H9 (cell line): ENCODE data around the gene C11orf21. TPM values are rescaled to one million over a fixed set of nuclear protein-coding genes. Genes with fewer than 3 reads are reported as not detected.
"Not testable (repeated sequence)": the region's sequence is repeated elsewhere in the genome, so short reads cannot be mapped to it uniquely, and the experiment has no call there.

ENCODE experiments used
- DNase-seq: peaks from one replicate; pipeline ENCODE4 v3.0.0-alpha.2; 2017
- H2AFZ ChIP-seq: one replicate; pipeline ENCODE4 v1.6.1; 2013; ENCODE audit warnings: mild to moderate bottlenecking, low read length, control low read depth, moderate library complexity
- H2AK5ac ChIP-seq: 2 replicates; pipeline ENCODE4 v1.6.1; 2013; ENCODE audit warnings: low read length, control low read depth, mixed read lengths; ENCODE audit not compliant: insufficient read length
- H2BK120ac ChIP-seq: one replicate; pipeline ENCODE4 v1.6.1; 2013; ENCODE audit warnings: low read depth, mild to moderate bottlenecking, low read length, control low read depth, inconsistent platforms; ENCODE audit not compliant: poor library complexity, severe bottlenecking
- H2BK12ac ChIP-seq: 2 replicates; pipeline ENCODE4 v1.6.1; 2013; ENCODE audit warnings: low read length, control low read depth, mixed read lengths, low read depth; ENCODE audit not compliant: insufficient read length
- H2BK15ac ChIP-seq: 2 replicates; pipeline ENCODE4 v1.6.1; 2013; ENCODE audit warnings: low read depth, low read length, control low read depth
- H2BK20ac ChIP-seq: one replicate; pipeline ENCODE4 v1.6.1; 2013; ENCODE audit warnings: low read depth, mild to moderate bottlenecking, low read length, control low read depth, inconsistent platforms; ENCODE audit not compliant: poor library complexity, severe bottlenecking
- H2BK5ac ChIP-seq: 2 replicates; pipeline ENCODE4 v1.6.1; 2013; ENCODE audit warnings: low read length, control low read depth, mixed read lengths; ENCODE audit not compliant: insufficient read length
- H3K14ac ChIP-seq: 2 replicates; pipeline ENCODE4 v1.6.1; 2013; ENCODE audit warnings: low read length, control low read depth; ENCODE audit not compliant: insufficient read depth
- H3K18ac ChIP-seq: 2 replicates; pipeline ENCODE4 v1.6.1; 2013; ENCODE audit warnings: low read depth, mild to moderate bottlenecking, mixed read lengths, low read length, control low read depth; ENCODE audit not compliant: insufficient read length
- H3K23ac ChIP-seq: 2 replicates; pipeline ENCODE4 v1.6.1; 2013; ENCODE audit warnings: low read length, control low read depth, mixed read lengths, low read depth; ENCODE audit not compliant: insufficient read length
- H3K23me2 ChIP-seq: 2 replicates; pipeline ENCODE4 v1.6.1; 2013; ENCODE audit warnings: low read depth, mild to moderate bottlenecking, mixed read lengths, low read length, control low read depth; ENCODE audit not compliant: insufficient read length, poor library complexity, severe bottlenecking
- H3K27ac ChIP-seq: 2 replicates; pipeline ENCODE4 v1.5.1; 2013; ENCODE audit warnings: low read length, control low read depth, mixed read lengths, low read depth; ENCODE audit not compliant: insufficient read length
- H3K27me3 ChIP-seq: 2 replicates; pipeline ENCODE4 v1.6.1; 2013; ENCODE audit warnings: low read length, control low read depth, inconsistent platforms; ENCODE audit not compliant: insufficient read depth
- H3K4ac ChIP-seq: 2 replicates; pipeline ENCODE4 v1.6.1; 2013; ENCODE audit warnings: low read depth, mild to moderate bottlenecking, control low read depth, inconsistent platforms, low read length, moderate library complexity
- H3K4me1 ChIP-seq: 2 replicates; pipeline ENCODE4 v1.6.1; 2013; ENCODE audit warnings: low read length, control low read depth, inconsistent platforms; ENCODE audit not compliant: insufficient read depth
- H3K4me2 ChIP-seq: 2 replicates; pipeline ENCODE4 v1.6.1; 2013; ENCODE audit warnings: low read length, control low read depth, mixed read lengths; ENCODE audit not compliant: insufficient read length, insufficient read depth
- H3K56ac ChIP-seq: 2 replicates; pipeline ENCODE4 v1.6.1; 2013; ENCODE audit warnings: low read depth, mild to moderate bottlenecking, mixed read lengths, low read length, control low read depth; ENCODE audit not compliant: insufficient read length
- H3K79me1 ChIP-seq: 2 replicates; pipeline ENCODE4 v1.6.1; 2013; ENCODE audit warnings: low read depth, mild to moderate bottlenecking, moderate library complexity, low read length, control low read depth, inconsistent platforms; ENCODE audit not compliant: insufficient read depth, poor library complexity, severe bottlenecking
- H3K79me2 ChIP-seq: 2 replicates; pipeline ENCODE4 v1.6.1; 2013; ENCODE audit warnings: low read length, control low read depth, inconsistent platforms; ENCODE audit not compliant: insufficient read depth
- H3K9ac ChIP-seq: 2 replicates; pipeline ENCODE4 v1.6.1; 2013; ENCODE audit warnings: low read length, control low read depth, mixed read lengths; ENCODE audit not compliant: insufficient read length; ENCODE audit errors: extremely low read depth
- H3K9me3 ChIP-seq: one replicate; pipeline ENCODE4 v1.6.1; 2013; ENCODE audit warnings: low read depth, low read length, inconsistent platforms; ENCODE audit not compliant: control insufficient read depth
- H3T11ph ChIP-seq: one replicate; pipeline ENCODE4 v1.6.1; 2013; ENCODE audit warnings: mild to moderate bottlenecking, low read length, control low read depth, inconsistent platforms
- H4K20me1 ChIP-seq: one replicate; pipeline ENCODE4 v1.6.1; 2013; ENCODE audit not compliant: control insufficient read depth, insufficient read length, insufficient read depth
- H4K5ac ChIP-seq: 2 replicates; pipeline ENCODE4 v1.6.1; 2013; ENCODE audit warnings: low read depth, mild to moderate bottlenecking, mixed read lengths, low read length, control low read depth; ENCODE audit not compliant: insufficient read length
- H4K8ac ChIP-seq: replicated peaks from 2 replicates; pipeline ENCODE4 v1.6.1; 2013; ENCODE audit warnings: low read length, control low read depth, mixed read lengths, low read depth; ENCODE audit not compliant: insufficient read length
- H4K91ac ChIP-seq: 2 replicates; pipeline ENCODE4 v1.6.1; 2013; ENCODE audit warnings: low read depth, mild to moderate bottlenecking, moderate library complexity, mixed read lengths, low read length, control low read depth; ENCODE audit not compliant: insufficient read length
- H3K27ac Mint-ChIP-seq, 3 experiments: 2 replicates in 2 of 3; 3 replicates in 1 of 3; pipeline ENCODE4 v1.8.0; 2020 to 2021; ENCODE audit warnings: mixed read lengths in 3 of 3, mild to moderate bottlenecking in 1 of 3, moderate library complexity in 1 of 3
- H3K27me3 Mint-ChIP-seq: 2 replicates; pipeline ENCODE4 v1.8.0; 2021; ENCODE audit warnings: low read depth, mild to moderate bottlenecking, moderate library complexity, mixed read lengths
- H3K36me3 Mint-ChIP-seq, 3 experiments: 2 replicates in 2 of 3; 3 replicates in 1 of 3; pipeline ENCODE4 v1.8.0; 2020 to 2021; ENCODE audit warnings: low read depth in 3 of 3, mixed read lengths in 3 of 3; ENCODE audit not compliant: insufficient read depth in 1 of 3
- H3K4me1 Mint-ChIP-seq, 2 experiments: 2 replicates each; pipeline ENCODE4 v1.8.0; 2020; ENCODE audit warnings: mixed read lengths in 2 of 2
- H3K4me3 Mint-ChIP-seq, 2 experiments: 2 replicates in 1 of 2; 3 replicates in 1 of 2; pipeline ENCODE4 v1.8.0; 2020 to 2021; ENCODE audit warnings: mild to moderate bottlenecking in 2 of 2, mixed read lengths in 2 of 2, moderate library complexity in 1 of 2
- H3K9me3 Mint-ChIP-seq, 2 experiments: 2 replicates in 1 of 2; 3 replicates in 1 of 2; pipeline ENCODE4 v1.8.0; 2020; ENCODE audit warnings: mild to moderate bottlenecking in 2 of 2, mixed read lengths in 2 of 2, moderate library complexity in 1 of 2
- WGBS: extraction: QIAGEN DNeasy Blood & Tissue Kit; methylation state at CpG from one replicate; pipeline ENCODE4 v1.1.7; 2013; ENCODE audit warnings: missing lambda C conversion rate, low lambda C conversion rate, mixed read lengths; ENCODE audit not compliant: insufficient read length; ENCODE audit errors: extremely low coverage; 5-methylcytosine and 5-hydroxymethylcytosine counted together
- total RNA-seq: library from RNA; stranded (reverse); gene quantifications from 2 replicates; pipeline ENCODE4 v1.2.1, GENCODE V29; 2021

The C11orf21 gene
- total RNA-seq, 1 experiment from 2014 or later = not detected

DNA sequence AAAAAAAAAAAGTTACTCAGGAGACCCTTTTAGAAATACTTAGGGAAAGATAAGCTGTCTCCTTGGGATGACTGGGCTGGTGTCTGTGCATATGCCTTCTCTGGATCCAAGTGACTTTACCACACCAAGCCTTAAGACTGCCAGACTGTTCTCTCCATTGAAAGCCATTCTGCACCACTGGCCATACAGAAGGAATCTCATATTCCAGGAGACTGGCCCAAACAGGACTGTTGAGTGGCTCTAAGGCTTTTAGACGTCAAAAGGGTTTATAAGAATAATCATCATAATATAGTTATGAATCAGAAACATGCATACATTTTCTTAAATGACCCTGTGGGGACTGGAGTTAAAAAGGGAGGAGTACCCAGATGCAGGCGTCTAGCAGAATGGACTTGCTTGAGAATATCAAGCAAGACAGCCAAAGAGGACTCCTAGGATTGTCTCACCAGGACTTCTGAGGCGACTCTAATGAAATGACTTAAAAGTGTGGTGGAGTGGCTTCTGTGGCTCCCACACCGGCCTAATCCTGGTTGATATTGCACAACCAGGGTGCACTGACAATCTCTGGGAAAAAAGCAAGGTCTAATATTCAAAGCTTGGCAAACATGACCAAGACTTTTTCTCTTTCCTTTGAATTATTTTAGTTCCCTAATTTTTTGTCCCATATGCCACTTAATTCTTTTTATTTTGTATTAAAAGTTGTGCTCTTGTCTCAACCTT is 31.9 kb upstream of the C11orf21 start:
- H4K91ac ChIP-seq, H2BK15ac ChIP-seq, H4K5ac ChIP-seq, H3K14ac ChIP-seq, H3K23ac ChIP-seq, H4K8ac ChIP-seq, H2BK20ac ChIP-seq, H3K79me2 ChIP-seq, H3K9me3 ChIP-seq, H3K79me1 ChIP-seq, H3K4me3 Mint-ChIP-seq, H3K27ac ChIP-seq, H2BK120ac ChIP-seq, H3T11ph ChIP-seq, H2AK5ac ChIP-seq, H4K20me1 ChIP-seq, H2AFZ ChIP-seq, H3K9ac ChIP-seq, H3K4me1 ChIP-seq, H3K4me2 ChIP-seq, DNase-seq, H3K4ac ChIP-seq, H3K27ac Mint-ChIP-seq, H3K23me2 ChIP-seq, H3K18ac ChIP-seq, H3K56ac ChIP-seq, H2BK5ac ChIP-seq, H2BK12ac ChIP-seq, H3K27me3 ChIP-seq: not testable (repeated sequence)
- peaks cover 9 to 18% (median 11%) of the 10 kb centered on the region in 3 experiments; a peak in 6 of 7 replicates for H3K36me3 Mint-ChIP-seq
- no CpG with 5 or more reads among the region's 4 CpGs for WGBS
- H3K27me3 Mint-ChIP-seq = peaks cover 50% of the 10 kb centered on the region
- peaks cover 15 to 23% of the 10 kb centered on the region in 2 experiments for H3K4me1 Mint-ChIP-seq
- H3K9me3 Mint-ChIP-seq = peaks cover 16 to 26% of the 10 kb centered on the region in 2 experiments

DNA sequence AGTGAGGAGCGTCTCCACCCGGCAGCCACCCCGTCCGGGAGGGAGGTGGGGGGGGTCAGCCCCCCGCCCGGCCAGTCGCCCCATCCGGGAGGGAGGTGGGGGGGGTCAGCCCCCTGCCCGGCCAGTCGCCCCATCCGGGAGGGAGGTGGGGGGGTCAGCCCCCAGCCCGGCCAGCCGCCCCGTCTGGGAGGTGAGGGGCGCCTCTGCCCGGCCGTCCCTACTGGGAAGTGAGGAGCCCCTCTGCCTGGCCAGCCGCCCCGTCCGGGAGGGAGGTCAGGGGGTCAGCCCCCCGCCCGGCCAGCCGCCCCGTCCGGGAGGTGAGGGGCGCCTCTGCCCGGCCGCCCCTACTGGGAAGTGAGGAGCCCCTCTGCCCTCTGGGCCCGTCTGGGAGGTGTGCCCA is 30.9 kb upstream of the C11orf21 start:
- WGBS = no CpG with 5 or more reads among the region's 29 CpGs
- not testable (repeated sequence) for H3K79me1 ChIP-seq, H2BK20ac ChIP-seq, H3K27ac ChIP-seq, H3K18ac ChIP-seq, H3T11ph ChIP-seq, H2AK5ac ChIP-seq, H3K23me2 ChIP-seq, H3K27me3 ChIP-seq, H3K23ac ChIP-seq, H4K20me1 ChIP-seq, H2AFZ ChIP-seq, H3K9ac ChIP-seq, H4K91ac ChIP-seq, H4K8ac ChIP-seq, H3K9me3 ChIP-seq, H2BK15ac ChIP-seq, DNase-seq, H3K56ac ChIP-seq, H2BK120ac ChIP-seq, H3K14ac ChIP-seq, H3K4me3 Mint-ChIP-seq, H3K4me1 ChIP-seq, H4K5ac ChIP-seq, H3K4me2 ChIP-seq, H3K79me2 ChIP-seq, H2BK12ac ChIP-seq, H3K27ac Mint-ChIP-seq, H2BK5ac ChIP-seq, H3K4ac ChIP-seq
- Mint-ChIP-seq H3K9me3 (peaks cover 16 to 26% of the 10 kb centered on the region in 2 experiments), H3K4me1 (peaks cover 11 to 19% of the 10 kb centered on the region in 2 experiments; a peak in 3 of 4 replicates), H3K36me3 (peaks cover 9 to 18% (median 11%) of the 10 kb centered on the region in 3 experiments; a peak in 6 of 7 replicates), H3K27me3 (peaks cover 50% of the 10 kb centered on the region)
